UCSD-AML1 (cell line): ENCODE data around the gene WDFY3.
"Not testable (repeated sequence)": the region's sequence is repeated elsewhere in the genome, so short reads cannot be mapped to it uniquely, and the experiment has no call there.

Source experiments
- DNase-seq: peaks from one replicate; lab custom pipeline; 2025; ENCODE audit not compliant: unreplicated experiment; lab: John Stamatoyannopoulos, UW

Gene WDFY3

GRCh38 chr4:84866295-84866694 is 100.2 kb downstream of the WDFY3 start:
- no peak for DNase-seq

DNA sequence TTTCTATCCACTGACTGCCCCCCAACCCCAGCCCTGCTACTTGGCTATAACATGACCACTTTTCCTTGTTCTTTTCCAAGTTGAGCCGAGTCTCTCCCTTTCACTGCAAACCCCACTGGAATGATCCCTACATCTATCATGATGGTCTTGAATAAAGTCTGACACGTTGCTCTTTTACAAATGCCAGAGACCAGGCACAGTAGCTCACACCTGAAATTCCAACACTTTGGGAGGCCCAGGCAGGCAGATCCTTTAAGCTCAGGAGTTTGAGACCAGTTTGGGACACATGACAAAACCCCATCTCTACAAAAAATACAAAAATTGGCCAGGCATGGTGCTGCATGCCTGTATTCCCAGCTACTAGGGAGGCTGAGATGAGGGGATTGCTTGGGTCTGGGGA is 100.9 kb downstream of the WDFY3 start:
- no peak for DNase-seq

DNA sequence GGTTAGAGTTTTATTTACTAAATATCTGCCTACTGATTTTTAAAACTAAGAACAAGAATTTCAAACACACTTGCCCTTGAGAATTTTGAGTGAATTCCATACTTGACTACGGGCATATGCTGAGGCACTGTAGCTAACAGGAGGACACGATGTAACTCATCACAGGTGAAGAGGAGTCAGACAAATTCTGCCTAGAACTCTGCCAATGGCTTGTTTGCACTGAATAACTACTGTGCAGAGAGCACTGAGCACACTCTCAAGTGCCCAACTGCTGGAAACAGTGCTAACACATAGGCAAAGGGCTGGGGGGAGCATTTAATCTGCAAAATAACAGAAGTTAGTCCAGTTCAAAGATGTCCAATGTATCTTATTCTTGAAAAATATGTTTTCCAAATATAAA is 104.4 kb downstream of the WDFY3 start:
- DNase-seq = no peak

GRCh38 chr4:84857296-84857695 is 109.2 kb downstream of the WDFY3 start:
- no peak for DNase-seq

DNA sequence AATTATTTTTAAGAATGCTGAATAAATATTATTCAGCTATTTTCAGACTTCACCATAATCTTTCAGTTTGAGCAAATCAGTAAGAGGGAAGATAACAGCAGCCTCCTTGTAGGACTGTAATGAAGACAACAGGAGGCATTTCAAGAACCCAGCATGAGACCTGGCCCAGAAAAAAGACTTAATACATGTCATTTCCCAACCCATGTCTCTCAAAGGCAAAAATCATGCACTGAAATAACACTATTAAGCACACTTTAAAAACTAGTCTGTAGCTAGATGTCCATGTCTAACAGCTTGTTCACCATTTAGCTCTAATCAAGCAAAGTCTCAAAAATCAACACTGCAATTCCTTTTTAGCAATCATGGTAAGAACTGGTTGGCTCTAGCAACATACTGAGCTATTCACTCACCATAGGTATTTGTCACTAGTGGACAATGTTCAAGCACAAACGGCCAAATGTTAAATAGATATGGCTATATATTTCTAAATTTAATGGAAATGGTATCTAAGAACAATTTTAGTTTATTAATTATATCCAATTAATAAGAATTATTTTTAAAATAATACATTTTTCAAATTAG is 109.9 kb downstream of the WDFY3 start:
- DNase-seq = no peak

DNA sequence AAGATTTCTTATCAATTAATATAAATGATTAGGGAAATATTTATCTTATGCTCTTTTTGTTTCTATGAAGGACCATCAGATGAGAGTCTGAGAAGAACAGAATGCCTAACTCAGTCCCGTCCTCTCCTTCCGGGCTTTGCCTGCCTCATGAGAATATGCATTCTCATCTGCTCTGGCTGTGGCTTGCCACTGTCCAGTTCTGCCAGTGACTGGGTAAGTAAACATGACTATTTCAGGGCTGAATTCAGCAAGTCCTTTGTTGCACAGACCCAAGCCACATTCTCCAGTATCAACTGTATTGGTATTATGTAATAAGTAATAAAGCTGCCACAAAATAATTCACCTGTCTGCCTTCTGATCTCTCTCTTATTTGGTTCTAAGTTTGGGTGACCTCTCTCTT is 110.7 kb downstream of the WDFY3 start:
- no peak for DNase-seq

DNA sequence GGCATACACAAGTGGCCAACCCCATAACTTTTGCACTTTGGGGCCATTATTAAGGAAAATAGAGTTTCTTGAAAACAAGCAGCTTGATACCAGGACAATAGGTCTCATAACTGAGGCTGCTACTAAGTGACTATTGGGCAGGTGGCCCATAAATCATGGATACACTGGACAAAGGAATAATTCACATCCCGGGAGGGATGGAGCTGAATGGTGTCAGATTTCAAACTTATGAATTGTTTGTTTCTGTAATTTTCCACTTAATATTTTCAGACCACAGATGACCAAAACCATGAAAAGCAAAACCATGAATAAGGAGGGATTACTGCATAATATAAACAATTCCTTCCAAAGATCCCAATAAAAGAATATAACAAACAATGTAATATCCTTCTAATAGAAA is 114.4 kb downstream of the WDFY3 start:
- DNase-seq = no peak

GRCh38 chr4:84849051-84849640 is 117.3 kb downstream of the WDFY3 start:
- DNase-seq = no peak

DNA sequence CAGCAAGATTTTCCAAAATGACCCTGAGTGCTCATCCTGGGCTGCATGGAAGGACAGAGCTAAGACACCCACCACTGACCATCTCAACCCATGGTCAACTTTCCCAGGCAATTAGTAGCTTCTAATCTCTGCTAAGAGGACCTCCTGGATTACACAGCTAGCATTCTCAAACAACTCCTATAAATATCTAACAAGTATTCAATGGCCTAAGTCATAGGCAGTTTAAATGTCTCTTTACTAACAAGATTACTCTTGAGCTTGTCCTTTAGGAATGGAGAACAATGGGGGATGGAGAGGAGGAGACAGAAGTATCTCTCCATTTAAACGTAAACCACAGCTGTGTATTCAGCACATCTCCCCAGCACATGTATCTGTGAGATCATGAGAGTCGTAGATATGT is 118.1 kb downstream of the WDFY3 start:
- DNase-seq = no peak

DNA sequence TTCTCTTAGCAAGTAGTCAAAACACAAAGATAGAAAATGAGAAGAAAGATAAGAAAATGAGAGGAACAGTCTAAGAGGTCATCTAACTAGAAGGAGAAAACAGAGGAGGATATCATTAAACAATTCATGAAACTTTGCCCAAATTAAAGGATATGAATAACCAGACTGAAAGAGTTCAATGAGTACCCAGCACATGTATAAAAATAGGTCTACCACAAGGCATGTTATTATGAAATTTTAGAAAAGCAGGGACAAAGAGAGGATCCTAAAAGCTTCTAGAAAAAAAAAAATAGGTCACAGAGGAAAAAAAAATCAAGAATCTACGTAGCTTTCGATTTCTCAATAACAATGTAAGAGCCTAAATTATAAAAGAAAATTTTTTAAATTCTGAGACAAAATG is 118.5 kb downstream of the WDFY3 start:
- no peak for DNase-seq

GRCh38 chr4:84846985-84847384 is 119.5 kb downstream of the WDFY3 start:
- DNase-seq = no peak

GRCh38 chr4:84841435-84841834 is 125.1 kb downstream of the WDFY3 start:
- no peak for DNase-seq

DNA sequence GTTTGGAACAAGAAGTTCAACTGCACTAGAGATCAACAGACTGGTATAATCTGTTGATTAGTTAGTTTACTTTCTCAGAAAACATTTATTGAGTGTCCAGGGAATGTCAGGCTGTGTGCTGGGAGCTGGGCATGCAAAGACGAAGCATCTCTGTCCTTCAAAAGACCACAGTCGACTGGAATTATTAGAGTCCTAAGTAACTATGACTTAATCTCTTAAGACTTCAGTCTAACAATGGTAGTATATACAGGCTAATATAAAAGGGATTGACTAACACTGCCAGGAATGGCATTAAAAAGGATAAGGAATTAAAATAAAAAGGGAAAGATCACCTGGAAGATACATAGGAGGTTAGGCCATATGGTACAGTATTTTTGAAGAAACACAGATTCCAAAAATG is 128.7 kb downstream of the WDFY3 start:
- DNase-seq = no peak

GRCh38 chr4:84829633-84830032 is 136.9 kb downstream of the WDFY3 start:
- DNase-seq = not testable (repeated sequence)

GRCh38 chr4:84826681-84827080 is 139.8 kb downstream of the WDFY3 start:
- DNase-seq = no peak

- DNase-seq = no peak
These were observed 140.7 kb downstream of the WDFY3 start for GRCh38 chr4:84825701-84826341.

GRCh38 chr4:84821064-84821463 is 145.4 kb downstream of the WDFY3 start:
- no peak for DNase-seq

DNA sequence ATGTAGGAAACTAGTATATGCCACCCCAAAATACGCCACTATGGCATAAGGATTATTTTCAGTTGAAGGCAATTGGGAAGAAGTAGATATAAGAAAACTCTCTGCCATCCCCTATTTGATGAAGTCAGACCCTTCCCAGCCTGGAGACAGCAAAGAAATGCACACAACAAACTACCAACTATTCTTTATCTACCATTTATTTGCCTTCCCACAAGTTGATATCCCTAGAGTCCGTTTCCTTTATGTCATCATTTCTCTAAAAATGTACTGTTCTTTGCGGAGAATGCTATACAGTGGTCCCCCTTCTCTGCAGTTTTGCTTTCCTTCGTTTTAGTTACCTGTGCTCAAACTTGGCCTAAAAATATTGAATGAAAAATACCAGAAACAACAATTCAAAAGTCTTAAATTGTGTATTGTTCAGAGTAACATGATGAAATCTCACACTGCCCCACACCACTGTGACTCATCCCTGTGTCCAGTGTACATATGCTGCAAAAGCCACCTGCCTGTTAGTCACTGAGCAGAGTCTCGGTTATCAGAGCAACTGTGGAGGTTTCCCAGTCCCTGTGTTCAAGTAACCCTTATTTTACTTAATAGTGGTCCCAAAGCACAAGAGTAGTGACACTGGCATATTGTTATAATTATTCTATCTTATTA is 152.3 kb downstream of the WDFY3 start:
- no peak for DNase-seq

DNA sequence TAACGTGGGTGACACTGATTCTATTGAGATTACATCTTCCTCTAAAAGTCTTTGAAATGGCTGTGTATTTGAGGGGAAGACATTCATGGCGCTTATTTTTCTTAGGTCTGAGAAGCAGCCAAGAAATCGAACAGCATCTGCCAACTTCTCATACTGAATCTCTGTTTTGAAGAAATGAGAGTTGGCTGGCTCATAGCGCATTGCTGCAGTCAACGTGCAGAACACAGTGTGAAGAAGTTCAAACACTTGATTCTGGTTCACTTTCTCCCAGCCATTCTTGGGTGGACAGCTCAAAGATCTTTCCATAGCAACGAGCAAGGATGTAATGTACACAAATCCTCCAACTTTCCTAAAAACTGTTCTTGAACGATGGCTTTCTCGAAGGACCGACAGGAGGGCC is 156.5 kb downstream of the WDFY3 start:
- DNase-seq = no peak

DNA sequence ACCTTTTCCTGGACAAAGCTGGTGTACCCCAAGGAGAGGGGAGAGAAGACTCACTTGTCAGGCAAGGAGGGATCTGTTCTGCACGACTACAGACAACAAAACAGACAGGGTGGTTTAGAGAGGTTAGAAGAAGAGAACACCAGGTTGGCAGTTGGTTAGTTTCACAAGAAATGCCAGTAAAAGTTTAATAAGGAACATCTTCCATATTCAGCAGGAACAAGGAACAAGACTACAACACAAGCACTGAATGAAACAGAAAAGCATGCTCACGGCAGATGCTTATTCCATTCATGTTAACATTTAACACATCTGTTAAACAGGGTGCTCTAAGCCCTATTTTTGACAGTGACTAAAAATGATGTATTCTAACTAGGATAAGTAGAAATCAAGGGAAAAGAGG is 158.2 kb downstream of the WDFY3 start:
- DNase-seq = no peak

DNA sequence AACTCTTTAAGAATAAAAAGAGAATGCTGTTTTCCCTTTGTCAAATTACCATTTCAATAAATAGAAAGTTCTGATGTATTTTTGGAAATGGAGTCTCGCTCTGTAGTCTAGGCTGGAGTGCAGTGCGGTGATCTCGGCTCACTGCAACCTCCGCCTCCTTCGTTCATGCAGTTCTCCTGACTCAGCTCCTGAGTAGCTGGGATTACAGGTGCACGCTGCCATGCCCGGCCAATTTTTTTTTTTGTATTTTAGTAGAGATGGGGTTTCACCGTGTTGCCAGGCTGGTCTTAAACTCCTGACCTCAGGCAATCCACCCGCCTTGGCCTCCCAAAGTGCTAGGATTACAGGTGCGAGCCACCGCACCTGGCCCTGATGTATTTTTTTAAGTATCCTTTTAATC is 159.9 kb downstream of the WDFY3 start:
- not testable (repeated sequence) for DNase-seq

GRCh38 chr4:84804136-84804535 is 162.4 kb downstream of the WDFY3 start:
- DNase-seq = no peak
